Measurements from ENCODE around the gene MED23.
"Not testable (repeated sequence)": the region's sequence is repeated elsewhere in the genome, so short reads cannot be mapped to it uniquely, and the experiment has no call there.

MED23 gene

GRCh38 chr6:131574133-131574532, 53.9 kb downstream of the MED23 start:
- Mint-ChIP-seq H3K36me3 (peaks cover 32% of the 10 kb centered on the region), H3K4me3 (no peak overlapping the region), H3K9me3 (no peaks in the 10 kb centered on the region), H3K27ac (no peak overlapping the region), H3K4me1 (no peaks in the 10 kb centered on the region), H3K27me3 (no peaks in the 10 kb centered on the region)
- no peak for DNase-seq (ENCODE audit: low spot score in 2 of 2)
- ATAC-seq (ENCODE audit: low read depth), result no peak

- Mint-ChIP-seq H3K9me3 (no peaks in the 10 kb centered on the region), H3K4me3 (no peak within 1 kb of the TSS), H3K27me3 (no peaks in the 10 kb centered on the region), H3K4me1 (no peaks in the 10 kb centered on the region), H3K36me3 (peaks cover 29% of the 10 kb centered on the region), H3K27ac (peak within 1 kb of the TSS; percentile 42)
- no peak for ATAC-seq (ENCODE audit: low read depth)
- no peak for DNase-seq (ENCODE audit: low spot score in 2 of 2)
These were observed 55.2 kb downstream of the MED23 start, which contains the start of gene ARG1 for GRCh38 chr6:131572686-131573415. TSS of gene ARG1 (plus strand) at chr6:131573226. CDS start at chr6:131573283, 57 bp downstream.

GRCh38 chr6:131568726-131569125, 59.3 kb downstream of the MED23 start:
- H3K27me3 Mint-ChIP-seq, result no peaks in the 10 kb centered on the region
- H3K27ac Mint-ChIP-seq, result no peak overlapping the region
- ATAC-seq (ENCODE audit: low read depth) (no peak), DNase-seq (ENCODE audit: low spot score in 2 of 2) (no peak)
- no peaks in the 10 kb centered on the region for H3K9me3 Mint-ChIP-seq
- H3K4me3 Mint-ChIP-seq, result no peak overlapping the region
- peaks cover 20% of the 10 kb centered on the region for H3K36me3 Mint-ChIP-seq
- peaks cover 7% of the 10 kb centered on the region for H3K4me1 Mint-ChIP-seq

- no peaks in the 10 kb centered on the region for H3K27me3 Mint-ChIP-seq
- no peak overlapping the region for H3K4me3 Mint-ChIP-seq
- peaks cover 7% of the 10 kb centered on the region for H3K4me1 Mint-ChIP-seq
- H3K36me3 Mint-ChIP-seq, result peaks cover 6% of the 10 kb centered on the region
- no peaks in the 10 kb centered on the region for H3K9me3 Mint-ChIP-seq
- no peak overlapping the region for H3K27ac Mint-ChIP-seq
- no peak for ATAC-seq (ENCODE audit: low read depth)
- DNase-seq (ENCODE audit: low spot score in 2 of 2), result no peak
These were observed 63.0 kb downstream of the MED23 start for GRCh38 chr6:131565056-131565455.

- Mint-ChIP-seq H3K9me3 (no peaks in the 10 kb centered on the region), H3K27ac (no peak overlapping the region), H3K36me3 (peaks cover 4% of the 10 kb centered on the region), H3K27me3 (no peaks in the 10 kb centered on the region), H3K4me1 (peaks cover 7% of the 10 kb centered on the region), H3K4me3 (no peak overlapping the region)
- no peak for ATAC-seq (ENCODE audit: low read depth)
- DNase-seq (ENCODE audit: low spot score in 2 of 2), result no peak
These were observed 65.9 kb downstream of the MED23 start for GRCh38 chr6:131561925-131562707.

- no peak for DNase-seq (ENCODE audit: low spot score in 2 of 2)
- no peaks in the 10 kb centered on the region for H3K36me3 Mint-ChIP-seq
- no peaks in the 10 kb centered on the region for H3K9me3 Mint-ChIP-seq
- no peak for ATAC-seq (ENCODE audit: low read depth)
- no peak overlapping the region for H3K27ac Mint-ChIP-seq
- H3K27me3 Mint-ChIP-seq, result no peaks in the 10 kb centered on the region
- H3K4me3 Mint-ChIP-seq, result no peak overlapping the region
- H3K4me1 Mint-ChIP-seq, result no peaks in the 10 kb centered on the region
These were observed 69.1 kb downstream of the MED23 start for GRCh38 chr6:131558922-131559321.

GRCh38 chr6:131555992-131556391, 72.0 kb downstream of the MED23 start:
- Mint-ChIP-seq H3K9me3 (no peaks in the 10 kb centered on the region), H3K4me3 (no peak overlapping the region), H3K27me3 (no peaks in the 10 kb centered on the region), H3K4me1 (no peaks in the 10 kb centered on the region), H3K27ac (no peak overlapping the region), H3K36me3 (no peaks in the 10 kb centered on the region)
- no peak for ATAC-seq (ENCODE audit: low read depth)
- no peak for DNase-seq (ENCODE audit: low spot score in 2 of 2)

GRCh38 chr6:131552572-131552971, 75.5 kb downstream of the MED23 start:
- Mint-ChIP-seq H3K4me1 (no peaks in the 10 kb centered on the region), H3K27me3 (no peaks in the 10 kb centered on the region), H3K27ac (no peak overlapping the region), H3K36me3 (no peaks in the 10 kb centered on the region), H3K9me3 (no peaks in the 10 kb centered on the region), H3K4me3 (no peak overlapping the region)
- DNase-seq (ENCODE audit: low spot score in 2 of 2) (no peak), ATAC-seq (ENCODE audit: low read depth) (no peak)

- Mint-ChIP-seq H3K4me1 (no peaks in the 10 kb centered on the region), H3K9me3 (no peaks in the 10 kb centered on the region), H3K4me3 (no peak overlapping the region), H3K27ac (no peak overlapping the region), H3K36me3 (no peaks in the 10 kb centered on the region), H3K27me3 (peaks cover 2% of the 10 kb centered on the region)
- ATAC-seq (ENCODE audit: low read depth) (no peak), DNase-seq (ENCODE audit: low spot score in 2 of 2) (no peak)
These were observed 76.1 kb downstream of the MED23 start for GRCh38 chr6:131551902-131552301.

- no peaks in the 10 kb centered on the region for H3K9me3 Mint-ChIP-seq
- DNase-seq (ENCODE audit: low spot score in 2 of 2) (no peak), ATAC-seq (ENCODE audit: low read depth) (no peak)
- no peak overlapping the region for H3K4me3 Mint-ChIP-seq
- H3K4me1 Mint-ChIP-seq, result no peaks in the 10 kb centered on the region
- no peak overlapping the region for H3K27ac Mint-ChIP-seq
- no peaks in the 10 kb centered on the region for H3K36me3 Mint-ChIP-seq
- H3K27me3 Mint-ChIP-seq, result peaks cover 2% of the 10 kb centered on the region
These were observed 78.2 kb downstream of the MED23 start for GRCh38 chr6:131549811-131550210.

GRCh38 chr6:131548441-131548840, 79.6 kb downstream of the MED23 start:
- H3K4me1 Mint-ChIP-seq, result no peaks in the 10 kb centered on the region
- H3K36me3 Mint-ChIP-seq, result no peaks in the 10 kb centered on the region
- no peaks in the 10 kb centered on the region for H3K9me3 Mint-ChIP-seq
- no peak overlapping the region for H3K27ac Mint-ChIP-seq
- no peak for ATAC-seq (ENCODE audit: low read depth)
- H3K4me3 Mint-ChIP-seq, result no peak overlapping the region
- peaks cover 2% of the 10 kb centered on the region for H3K27me3 Mint-ChIP-seq
- no peak for DNase-seq (ENCODE audit: low spot score in 2 of 2)

- DNase-seq (ENCODE audit: low spot score in 2 of 2), result no peak
- H3K4me3 Mint-ChIP-seq, result no peak overlapping the region
- peaks cover 1% of the 10 kb centered on the region for H3K36me3 Mint-ChIP-seq
- ATAC-seq (ENCODE audit: low read depth), result no peak
- peaks cover 5% of the 10 kb centered on the region for H3K27me3 Mint-ChIP-seq
- H3K27ac Mint-ChIP-seq, result no peak overlapping the region
- H3K4me1 Mint-ChIP-seq, result peaks cover 4% of the 10 kb centered on the region
- H3K9me3 Mint-ChIP-seq, result peaks cover 5% of the 10 kb centered on the region
These were observed 80.6 kb downstream of the MED23 start for GRCh38 chr6:131547488-131547887.

- Mint-ChIP-seq H3K36me3 (peaks cover 1% of the 10 kb centered on the region), H3K9me3 (peaks cover 5% of the 10 kb centered on the region), H3K27ac (no peak overlapping the region), H3K27me3 (peaks cover 7% of the 10 kb centered on the region), H3K4me1 (peaks cover 4% of the 10 kb centered on the region), H3K4me3 (no peak overlapping the region)
- DNase-seq (ENCODE audit: low spot score in 2 of 2), result no peak
- no peak for ATAC-seq (ENCODE audit: low read depth)
These were observed 82.7 kb downstream of the MED23 start for GRCh38 chr6:131545317-131545716.

GRCh38 chr6:131538615-131539014, 89.4 kb downstream of the MED23 start:
- not testable (repeated sequence) for H3K4me1 Mint-ChIP-seq; H3K27me3 Mint-ChIP-seq; ATAC-seq (ENCODE audit: low read depth); DNase-seq (ENCODE audit: low spot score in 2 of 2); H3K27ac Mint-ChIP-seq; H3K36me3 Mint-ChIP-seq; H3K4me3 Mint-ChIP-seq; H3K9me3 Mint-ChIP-seq

Data from memory B cell (primary cell).